Measurements from ENCODE around the gene NT5M.
A peak's percentile ranks its signal among the peaks of the same experiment; 100 is the strongest.

NT5M gene

GRCh38 chr17:17360087-17360730 is 57.0 kb downstream of the NT5M start:
- TF ChIP-seq, protein P1, sequence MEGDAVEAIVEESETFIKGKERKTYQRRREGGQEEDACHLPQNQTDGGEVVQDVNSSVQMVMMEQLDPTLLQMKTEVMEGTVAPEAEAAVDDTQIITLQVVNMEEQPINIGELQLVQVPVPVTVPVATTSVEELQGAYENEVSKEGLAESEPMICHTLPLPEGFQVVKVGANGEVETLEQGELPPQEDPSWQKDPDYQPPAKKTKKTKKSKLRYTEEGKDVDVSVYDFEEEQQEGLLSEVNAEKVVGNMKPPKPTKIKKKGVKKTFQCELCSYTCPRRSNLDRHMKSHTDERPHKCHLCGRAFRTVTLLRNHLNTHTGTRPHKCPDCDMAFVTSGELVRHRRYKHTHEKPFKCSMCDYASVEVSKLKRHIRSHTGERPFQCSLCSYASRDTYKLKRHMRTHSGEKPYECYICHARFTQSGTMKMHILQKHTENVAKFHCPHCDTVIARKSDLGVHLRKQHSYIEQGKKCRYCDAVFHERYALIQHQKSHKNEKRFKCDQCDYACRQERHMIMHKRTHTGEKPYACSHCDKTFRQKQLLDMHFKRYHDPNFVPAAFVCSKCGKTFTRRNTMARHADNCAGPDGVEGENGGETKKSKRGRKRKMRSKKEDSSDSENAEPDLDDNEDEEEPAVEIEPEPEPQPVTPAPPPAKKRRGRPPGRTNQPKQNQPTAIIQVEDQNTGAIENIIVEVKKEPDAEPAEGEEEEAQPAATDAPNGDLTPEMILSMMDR (conservative IDR thresholded peaks at IDR 0.05; ENCODE audit: control insufficient read depth, insufficient read depth, low read depth, low read length) = no peak
- H3K4me3 ChIP-seq (ENCODE audit: control insufficient read depth, low read depth, low read length) = no peak overlapping the region
- DNase-seq (ENCODE audit: low read depth) = no peak

DNA sequence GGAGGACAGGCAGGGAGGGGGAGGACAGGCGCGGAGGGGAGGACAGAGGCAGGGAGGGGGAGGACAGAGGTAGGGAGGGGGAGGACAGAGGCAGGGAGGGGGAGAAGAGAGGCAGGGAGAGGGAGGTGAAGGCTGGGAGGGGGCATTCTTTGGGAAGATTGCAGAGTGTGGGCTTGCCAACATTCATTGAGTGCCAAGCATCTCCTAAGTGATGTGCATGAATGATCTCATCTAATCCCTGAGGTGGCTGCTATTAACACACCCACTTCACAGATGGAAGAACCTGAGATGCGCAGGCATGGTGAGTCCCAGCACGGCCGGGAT is 58.3 kb downstream of the NT5M start:
- peak; percentile 87 for DNase-seq (ENCODE audit: low read depth)
- H3K4me3 ChIP-seq (ENCODE audit: control insufficient read depth, low read depth, low read length) = no peak overlapping the region
- TF ChIP-seq, protein P1 (conservative IDR thresholded peaks at IDR 0.05; ENCODE audit: control insufficient read depth, insufficient read depth, low read depth, low read length) = no peak

DNA sequence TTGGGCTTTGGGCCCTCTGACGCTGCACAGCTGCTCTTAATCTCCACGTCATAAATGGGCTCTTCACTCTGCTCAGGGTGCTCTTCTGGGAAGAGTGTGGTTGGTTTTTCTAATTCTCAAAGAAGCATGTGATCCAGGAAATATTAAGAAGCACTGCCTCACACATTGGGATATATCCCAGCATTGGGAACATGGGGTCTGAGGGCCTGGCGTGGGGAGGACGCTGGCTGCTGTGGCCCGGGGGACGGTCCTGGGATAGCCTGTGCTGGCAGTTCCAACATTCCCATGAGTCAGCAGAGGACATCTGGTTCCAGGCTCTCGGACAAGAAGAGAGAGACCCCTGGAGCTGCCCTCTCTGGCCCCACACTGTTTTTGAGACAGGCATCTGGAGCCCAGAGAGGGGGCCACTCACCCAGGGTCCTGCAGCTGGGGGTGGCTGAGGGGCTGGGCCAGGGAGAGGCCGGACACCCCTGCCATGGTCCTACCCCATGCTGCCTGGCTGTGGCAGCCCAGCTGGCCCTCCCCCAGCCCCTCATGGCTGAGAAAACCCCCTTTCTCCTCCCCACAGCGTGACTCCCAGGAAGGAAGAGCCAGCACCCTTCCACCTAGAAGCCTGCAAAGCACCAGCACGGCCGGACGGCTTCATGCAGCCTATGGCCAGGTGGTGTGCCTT is 58.8 kb downstream of the NT5M start:
- H3K4me3 ChIP-seq (ENCODE audit: control insufficient read depth, low read depth, low read length) = no peak overlapping the region
- no peak for DNase-seq (ENCODE audit: low read depth)
- TF ChIP-seq, protein P1 (conservative IDR thresholded peaks at IDR 0.05; ENCODE audit: control insufficient read depth, insufficient read depth, low read depth, low read length) = no peak

DNA sequence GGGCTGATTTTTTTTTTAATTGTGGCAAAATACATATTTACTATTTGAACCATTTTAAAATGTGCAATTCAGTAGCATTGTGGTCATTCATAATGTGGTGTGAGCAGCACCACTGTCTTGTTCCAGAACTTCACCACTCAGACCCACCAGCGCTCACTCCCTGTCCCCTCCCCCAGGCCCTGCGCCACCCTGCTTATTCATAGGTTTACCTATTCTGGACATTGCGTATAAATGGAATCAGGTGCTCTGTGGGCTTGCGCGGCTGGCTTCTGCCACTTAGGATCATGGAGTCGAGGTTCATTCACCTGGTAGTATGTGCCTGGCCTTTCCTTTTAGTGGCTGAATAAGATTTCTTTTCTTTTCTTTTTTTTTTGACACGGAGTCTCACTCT is 59.4 kb downstream of the NT5M start:
- DNase-seq (ENCODE audit: low read depth) = no peak
- no peak overlapping the region for H3K4me3 ChIP-seq (ENCODE audit: control insufficient read depth, low read depth, low read length)
- TF ChIP-seq, protein P1 (conservative IDR thresholded peaks at IDR 0.05; ENCODE audit: control insufficient read depth, insufficient read depth, low read depth, low read length) = no peak

GRCh38 chr17:17363638-17364337 is 60.6 kb downstream of the NT5M start:
- TF ChIP-seq, protein P1 (conservative IDR thresholded peaks at IDR 0.05; ENCODE audit: control insufficient read depth, insufficient read depth, low read depth, low read length) = no peak
- no peak for DNase-seq (ENCODE audit: low read depth)

DNA sequence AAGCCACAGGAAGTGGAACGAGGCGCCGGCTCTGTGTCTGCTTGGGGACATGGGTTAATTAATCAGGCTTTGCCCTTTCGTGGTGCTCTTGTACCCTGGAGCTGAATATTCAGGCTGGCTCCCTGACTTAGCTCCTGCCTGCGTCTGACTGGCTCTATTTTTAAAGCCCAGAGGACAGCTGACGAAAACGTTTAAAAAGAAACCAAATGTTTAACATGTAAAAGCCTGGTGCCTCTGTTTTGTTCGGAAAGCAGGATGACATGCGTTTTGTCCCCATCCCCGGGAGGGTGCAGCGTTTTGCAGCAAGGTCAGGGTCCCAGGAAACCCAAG is 61.1 kb downstream of the NT5M start:
- TF ChIP-seq, protein P1 (conservative IDR thresholded peaks at IDR 0.05; ENCODE audit: control insufficient read depth, insufficient read depth, low read depth, low read length) = no peak
- DNase-seq (ENCODE audit: low read depth) = no peak
- H3K4me3 ChIP-seq (ENCODE audit: control insufficient read depth, low read depth, low read length) = no peak overlapping the region

More at GRCh38 chr17:17363638-17364337, 60.6 kb downstream of the NT5M start:
- H3K4me3 ChIP-seq (ENCODE audit: control insufficient read depth, low read depth, low read length) = no peak overlapping the region
